ENCODE measurements around the gene JKAMP.

Gene JKAMP

GRCh38 chr14:59474172-59474571, 10.1 kb upstream of the JKAMP start:
- Histone ChIP-seq H3K4me3 (replicated peaks; ENCODE audit: low read depth, low read length) (no peak overlapping the region), H3K27me3 (replicated peaks; ENCODE audit: control insufficient read depth, insufficient read depth, low read length) (no peaks in the 10 kb centered on the region), H3K36me3 (ENCODE audit: control insufficient read depth, insufficient read depth, low read length) (peaks cover 4% of the 10 kb centered on the region)
- no peak for TF ChIP-seq CTCF (IDR thresholded peaks at IDR 0.05; ENCODE audit: insufficient read depth, low read length, poor library complexity, severe bottlenecking)
- DNase-seq (ENCODE audit: extremely low read depth, insufficient read length), result no peak

- Histone ChIP-seq H3K4me3 (replicated peaks; ENCODE audit: low read depth, low read length) (no peak overlapping the region), H3K27me3 (replicated peaks; ENCODE audit: control insufficient read depth, insufficient read depth, low read length) (no peaks in the 10 kb centered on the region), H3K36me3 (ENCODE audit: control insufficient read depth, insufficient read depth, low read length) (peaks cover 4% of the 10 kb centered on the region)
- no peak for DNase-seq (ENCODE audit: extremely low read depth, insufficient read length)
- TF ChIP-seq CTCF (IDR thresholded peaks at IDR 0.05; ENCODE audit: insufficient read depth, low read length, poor library complexity, severe bottlenecking), result no peak
Observed at GRCh38 chr14:59475709-59476108, 8.6 kb upstream of the JKAMP start.

GRCh38 chr14:59478540-59478939, 5.8 kb upstream of the JKAMP start:
- no peak for DNase-seq (ENCODE audit: extremely low read depth, insufficient read length)
- H3K27me3 ChIP-seq (replicated peaks; ENCODE audit: control insufficient read depth, insufficient read depth, low read length), result no peaks in the 10 kb centered on the region
- no peak overlapping the region for H3K4me3 ChIP-seq (replicated peaks; ENCODE audit: low read depth, low read length)
- peaks cover 4% of the 10 kb centered on the region for H3K36me3 ChIP-seq (ENCODE audit: control insufficient read depth, insufficient read depth, low read length)
- no peak for TF ChIP-seq CTCF (IDR thresholded peaks at IDR 0.05; ENCODE audit: insufficient read depth, low read length, poor library complexity, severe bottlenecking)

- TF ChIP-seq CTCF (IDR thresholded peaks at IDR 0.05; ENCODE audit: insufficient read depth, low read length, poor library complexity, severe bottlenecking), result no peak
- DNase-seq (ENCODE audit: extremely low read depth, insufficient read length), result no peak
- H3K27me3 ChIP-seq (replicated peaks; ENCODE audit: control insufficient read depth, insufficient read depth, low read length), result no peaks in the 10 kb centered on the region
- no peak overlapping the region for H3K4me3 ChIP-seq (replicated peaks; ENCODE audit: low read depth, low read length)
- H3K36me3 ChIP-seq (ENCODE audit: control insufficient read depth, insufficient read depth, low read length), result peaks cover 3% of the 10 kb centered on the region
Observed at GRCh38 chr14:59480166-59480565, 4.2 kb upstream of the JKAMP start.

GRCh38 chr14:59481407-59481806, 2.9 kb upstream of the JKAMP start:
- no peak for TF ChIP-seq CTCF (IDR thresholded peaks at IDR 0.05; ENCODE audit: insufficient read depth, low read length, poor library complexity, severe bottlenecking)
- Histone ChIP-seq H3K4me3 (replicated peaks; ENCODE audit: low read depth, low read length) (peak overlapping the region; percentile 20), H3K27me3 (replicated peaks; ENCODE audit: control insufficient read depth, insufficient read depth, low read length) (no peaks in the 10 kb centered on the region), H3K36me3 (ENCODE audit: control insufficient read depth, insufficient read depth, low read length) (no peaks in the 10 kb centered on the region)
- DNase-seq (ENCODE audit: extremely low read depth, insufficient read length), result no peak

- H3K4me3 ChIP-seq (replicated peaks; ENCODE audit: low read depth, low read length), result peak overlapping the region; percentile 71; the same call in 1 of the 2 replicates
- TF ChIP-seq CTCF (IDR thresholded peaks at IDR 0.05; ENCODE audit: insufficient read depth, low read length, poor library complexity, severe bottlenecking), result no peak
- H3K36me3 ChIP-seq (ENCODE audit: control insufficient read depth, insufficient read depth, low read length), result no peaks in the 10 kb centered on the region
- no peak for DNase-seq (ENCODE audit: extremely low read depth, insufficient read length)
- H3K27me3 ChIP-seq (replicated peaks; ENCODE audit: control insufficient read depth, insufficient read depth, low read length), result no peaks in the 10 kb centered on the region
Observed at GRCh38 chr14:59481871-59482540, 2.3 kb upstream of the JKAMP start.

Data from GM06990 (cell line).